BJ (cell line): ENCODE data around the gene DOCK1. TPM values are rescaled to one million over a fixed set of nuclear protein-coding genes. Genes with fewer than 3 reads are reported as not detected.

Experiments
- CTCF ChIA-PET: fragments of 350-600 bp; formaldehyde crosslinking; extraction: SDS; loops from one replicate; lab custom pipeline; 2021; ENCODE audit warnings: antibody characterized with exemption, inconsistent platforms; lab: Yijun Ruan, JAX
- POLR2A ChIA-PET: fragments of 300-600 bp; sonication (Branson Sonifier 250); formaldehyde crosslinking; extraction: SDS; loops from one replicate; lab custom pipeline; 2021; ENCODE audit warnings: antibody characterized with exemption; lab: Charles Lee
- DNase-seq: peaks from one replicate; pipeline ENCODE4 v3.0.0-alpha.2; 2011; ENCODE audit warnings: low read depth
- H3K27me3 ChIP-seq: 2 replicates; pipeline ENCODE4 v1.6.0; 2011; ENCODE audit warnings: low read length; ENCODE audit not compliant: control insufficient read depth, insufficient read depth
- H3K36me3 ChIP-seq: 2 replicates; pipeline ENCODE4 v1.5.1; 2011; ENCODE audit warnings: low read length; ENCODE audit not compliant: control insufficient read depth, insufficient read depth
- H3K4me3 ChIP-seq: 2 replicates; pipeline ENCODE4 v1.5.1; 2011; ENCODE audit warnings: low read depth, mild to moderate bottlenecking, control low read depth, low read length
- polyA plus RNA-seq: library from polyadenylated mRNA; depleted of rRNA; stranded (reverse); fragments of >200 nt; gene quantifications from 2 replicates; pipeline ENCODE4 v1.2.3, GENCODE V29; 2011
- TF ChIP-seq, protein P1 (sequence below): IDR thresholded peaks from 2 replicates; pipeline ENCODE4 v1.5.1; 2011; ENCODE audit warnings: low read depth, mild to moderate bottlenecking, control low read depth, inconsistent platforms, low read length, moderate library complexity; ENCODE audit not compliant: insufficient read depth

Gene DOCK1
- polyA plus RNA-seq, 1 experiment: 20.0 TPM

DNA sequence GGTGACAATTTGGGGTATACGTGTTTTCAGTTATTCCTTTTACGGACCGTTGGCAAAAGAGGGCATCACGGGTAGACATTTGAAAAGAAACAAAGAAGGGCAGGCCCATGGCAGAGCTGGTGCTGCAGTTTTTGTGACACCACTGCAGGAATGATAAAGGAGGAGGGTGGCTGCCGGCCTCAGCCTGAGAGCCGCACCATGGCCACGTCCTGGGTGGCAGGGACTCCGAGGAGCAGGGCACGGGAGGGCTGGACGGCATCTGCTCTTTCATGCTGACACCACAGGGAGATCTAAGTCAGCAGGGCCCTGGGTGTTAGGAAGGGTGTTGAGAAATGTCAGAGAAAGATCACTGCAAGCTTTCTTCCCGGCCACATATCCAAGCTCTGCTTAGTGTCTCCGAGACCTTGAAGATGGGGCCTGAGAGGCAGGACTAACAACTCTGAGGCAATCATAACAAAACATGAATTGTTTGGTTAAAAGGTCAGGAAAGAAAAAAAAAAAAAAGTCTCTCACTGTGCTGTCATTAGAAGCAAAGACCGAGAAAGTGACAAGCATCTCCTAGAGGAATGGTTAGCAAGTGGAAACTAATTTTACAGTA is 254.5 kb downstream of the DOCK1 start:
- Histone ChIP-seq H3K27me3 (no peaks in the 10 kb centered on the region), H3K36me3 (no peaks in the 10 kb centered on the region), H3K4me3 (no peak overlapping the region)
- ChIA-PET POLR2A (no interaction called here), CTCF (no interaction called here)
- TF ChIP-seq, protein P1, sequence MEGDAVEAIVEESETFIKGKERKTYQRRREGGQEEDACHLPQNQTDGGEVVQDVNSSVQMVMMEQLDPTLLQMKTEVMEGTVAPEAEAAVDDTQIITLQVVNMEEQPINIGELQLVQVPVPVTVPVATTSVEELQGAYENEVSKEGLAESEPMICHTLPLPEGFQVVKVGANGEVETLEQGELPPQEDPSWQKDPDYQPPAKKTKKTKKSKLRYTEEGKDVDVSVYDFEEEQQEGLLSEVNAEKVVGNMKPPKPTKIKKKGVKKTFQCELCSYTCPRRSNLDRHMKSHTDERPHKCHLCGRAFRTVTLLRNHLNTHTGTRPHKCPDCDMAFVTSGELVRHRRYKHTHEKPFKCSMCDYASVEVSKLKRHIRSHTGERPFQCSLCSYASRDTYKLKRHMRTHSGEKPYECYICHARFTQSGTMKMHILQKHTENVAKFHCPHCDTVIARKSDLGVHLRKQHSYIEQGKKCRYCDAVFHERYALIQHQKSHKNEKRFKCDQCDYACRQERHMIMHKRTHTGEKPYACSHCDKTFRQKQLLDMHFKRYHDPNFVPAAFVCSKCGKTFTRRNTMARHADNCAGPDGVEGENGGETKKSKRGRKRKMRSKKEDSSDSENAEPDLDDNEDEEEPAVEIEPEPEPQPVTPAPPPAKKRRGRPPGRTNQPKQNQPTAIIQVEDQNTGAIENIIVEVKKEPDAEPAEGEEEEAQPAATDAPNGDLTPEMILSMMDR: no peak
- DNase-seq: no peak

DNA sequence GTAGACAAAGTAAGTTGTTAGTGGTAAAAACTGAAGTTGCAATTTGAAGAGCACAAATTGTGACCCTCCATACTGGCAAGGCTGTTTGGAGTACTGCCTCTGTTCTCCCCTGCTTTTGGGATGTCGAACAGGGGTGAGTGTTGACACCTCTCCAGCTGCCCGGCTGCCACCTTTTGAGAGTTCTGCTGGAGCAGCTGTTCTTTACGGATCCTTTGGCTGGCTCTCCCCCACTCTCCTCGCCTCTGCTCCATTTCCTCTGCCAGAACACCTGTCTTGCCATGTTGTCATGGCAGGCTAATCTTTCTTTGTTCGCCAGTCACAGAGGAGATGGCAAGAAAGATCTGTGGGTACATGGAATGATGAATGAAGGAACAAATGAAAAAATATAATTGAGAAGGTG is 256.3 kb downstream of the DOCK1 start:
- CTCF ChIA-PET: no interaction called here
- no peaks in the 10 kb centered on the region for H3K36me3 ChIP-seq
- DNase-seq: no peak
- TF ChIP-seq, protein P1: no peak
- POLR2A ChIA-PET: no interaction called here
- H3K27me3 ChIP-seq: no peaks in the 10 kb centered on the region
- H3K4me3 ChIP-seq: no peak overlapping the region

DNA sequence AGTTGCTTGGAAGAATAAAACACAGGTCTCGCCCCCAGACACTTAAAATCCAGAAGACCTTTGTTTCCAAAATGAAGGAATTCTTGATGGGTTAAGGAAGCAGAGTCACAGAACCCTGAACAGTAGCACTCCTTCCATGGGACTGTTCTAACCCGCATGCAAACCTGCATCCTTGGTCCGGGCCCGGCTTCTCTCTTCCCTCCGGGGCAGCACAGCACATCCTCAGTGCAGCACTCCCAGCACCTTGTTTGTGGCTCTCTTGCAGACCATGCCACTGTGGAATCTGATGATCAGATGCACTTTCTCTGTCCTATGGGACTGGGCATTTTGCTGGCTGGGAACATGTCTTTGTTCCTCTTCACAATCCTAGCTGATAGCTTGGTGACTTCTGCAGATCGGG is 257.6 kb downstream of the DOCK1 start:
- no peak for DNase-seq
- H3K36me3 ChIP-seq: no peaks in the 10 kb centered on the region
- H3K4me3 ChIP-seq: no peak overlapping the region
- TF ChIP-seq, protein P1: no peak
- POLR2A ChIA-PET: no interaction called here
- CTCF ChIA-PET: no interaction called here
- no peaks in the 10 kb centered on the region for H3K27me3 ChIP-seq

DNA sequence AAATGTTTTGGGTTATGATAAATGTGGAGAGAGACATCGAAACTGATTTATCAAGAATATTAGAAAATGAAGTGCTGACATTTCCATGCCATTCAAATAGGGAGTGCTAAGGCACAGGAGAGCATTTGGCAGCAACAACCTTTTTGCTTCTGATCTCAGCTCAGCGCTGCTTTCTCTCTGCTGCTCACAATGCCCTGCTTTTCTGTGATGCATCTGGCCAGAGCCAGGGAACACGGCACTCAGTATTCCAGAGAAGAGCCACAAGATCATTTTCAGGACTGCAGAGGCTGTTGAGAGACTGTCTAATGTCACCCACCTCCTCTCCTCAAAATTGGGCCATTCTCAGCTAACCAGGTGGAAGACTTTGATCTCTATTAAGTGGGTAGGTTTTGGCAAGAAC is 263.0 kb downstream of the DOCK1 start:
- H3K27me3 ChIP-seq: no peaks in the 10 kb centered on the region
- ChIA-PET CTCF (no interaction called here), POLR2A (no interaction called here)
- DNase-seq: no peak
- no peak overlapping the region for H3K4me3 ChIP-seq
- H3K36me3 ChIP-seq: no peaks in the 10 kb centered on the region
- TF ChIP-seq, protein P1: no peak

DNA sequence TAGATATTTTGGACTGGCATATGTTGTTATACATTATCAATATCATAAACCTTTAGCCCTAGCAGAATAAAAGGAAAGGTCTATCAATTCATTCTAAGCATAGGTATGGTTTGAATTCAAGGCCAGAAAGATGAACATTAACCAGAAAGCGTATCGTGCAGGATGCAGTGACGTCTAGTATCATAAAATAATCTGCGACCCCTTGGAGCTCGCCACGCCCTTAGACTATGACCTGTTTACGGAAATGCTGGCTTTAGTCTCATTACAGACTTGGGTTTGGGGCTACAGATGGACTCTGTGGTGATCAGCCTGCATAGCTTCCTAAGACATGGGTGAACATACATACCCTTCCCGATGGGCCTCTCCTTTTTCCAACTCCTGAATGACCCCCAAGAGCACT is 269.6 kb downstream of the DOCK1 start:
- CTCF ChIA-PET: interaction anchor here (1.0 kb wide), 1 partner anchor 11 kb away, joined by 3 read pairs; no protein-coding TSS in a partner anchor
- DNase-seq: no peak
- POLR2A ChIA-PET: no interaction called here
- H3K36me3 ChIP-seq: peaks cover 6% of the 10 kb centered on the region
- no peak overlapping the region for H3K4me3 ChIP-seq
- no peaks in the 10 kb centered on the region for H3K27me3 ChIP-seq
- TF ChIP-seq, protein P1: no peak
